Measurements from ENCODE around the gene MRPL19. TPM values are rescaled to one million over a fixed set of nuclear protein-coding genes. Genes with fewer than 3 reads are reported as not detected.

The MRPL19 gene
- total and polyA plus RNA-seq, 2 of the 13 experiments (the other 11 are each of a cell fraction or from before 2014, with no cell fraction given): 43.2 to 163 TPM

DNA sequence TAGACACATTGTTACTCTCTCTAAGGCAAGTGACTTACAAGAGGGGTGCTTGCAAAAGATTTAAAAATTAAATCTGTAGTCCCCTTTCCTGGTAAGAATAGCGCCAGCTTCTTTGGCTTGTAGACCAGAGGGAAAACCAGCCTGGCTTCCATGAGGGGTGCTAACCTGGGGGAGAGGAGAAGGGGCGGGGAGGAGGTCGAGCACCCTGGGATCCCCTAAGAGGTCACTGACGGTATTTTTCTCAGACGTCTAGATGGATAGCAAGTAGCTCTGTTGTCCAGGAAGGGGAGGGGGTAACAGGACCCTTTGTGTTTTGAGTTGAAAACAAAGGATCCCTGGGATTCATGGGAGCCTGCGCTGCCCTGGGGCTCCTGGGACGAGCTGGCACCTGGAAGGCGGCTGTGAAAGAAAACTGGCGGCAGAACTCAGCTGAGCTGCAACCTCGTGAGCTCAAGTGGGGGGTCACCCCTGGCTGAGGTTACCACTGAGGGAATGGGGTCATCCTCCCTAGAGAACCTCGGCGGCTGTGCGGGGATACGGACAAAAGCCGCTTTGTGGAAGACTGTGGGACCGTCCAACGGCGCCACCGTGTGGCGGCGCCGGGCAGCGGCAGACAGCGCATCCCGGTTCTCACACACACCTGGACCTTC, 37.8 kb upstream of the MRPL19 start (continued):
- TF ChIP-seq ZNF510 (CRISPR knock-in tag; IDR thresholded peaks at IDR 0.05; ENCODE audit: low read depth) (0 out of 2 replicates have a peak, but pooled peaks have one; percentile 28), PITX1 (CRISPR knock-in tag; IDR thresholded peaks at IDR 0.05) (peak; percentile 68; the same call in 1 of the 2 replicates), RBAK (CRISPR knock-in tag; IDR thresholded peaks at IDR 0.05) (no peak), MIXL1 (CRISPR knock-in tag; IDR thresholded peaks at IDR 0.05) (peak; percentile 51; the same call in 1 of the 2 replicates), TOPORS (CRISPR knock-in tag; IDR thresholded peaks at IDR 0.05) (0 out of 2 replicates have a peak, but pooled peaks have one; percentile 48), ZMYM4 (CRISPR knock-in tag; IDR thresholded peaks at IDR 0.05) (peak; percentile 78), BHLHE40 (IDR thresholded peaks at IDR 0.05; ENCODE audit: low read length) (0 out of 2 replicates have a peak, but pooled peaks have one; percentile 31), ZNF142 (CRISPR knock-in tag; IDR thresholded peaks at IDR 0.05) (0 out of 2 replicates have a peak, but pooled peaks have one; percentile 45), MXD4 (CRISPR knock-in tag; IDR thresholded peaks at IDR 0.05) (0 out of 2 replicates have a peak, but pooled peaks have one; percentile 29), ZNF264 (CRISPR knock-in tag; IDR thresholded peaks at IDR 0.05) (no peak), ZNF350 (CRISPR knock-in tag; IDR thresholded peaks at IDR 0.05; ENCODE audit: borderline replicate concordance, low read depth) (peak; percentile 85), HNRNPLL (IDR thresholded peaks at IDR 0.05; ENCODE audit: low read depth, low read length, poor library complexity, severe bottlenecking) (peak; percentile 55), BRCA1 (CRISPR knock-in tag; IDR thresholded peaks at IDR 0.05) (0 out of 2 replicates have a peak, but pooled peaks have one; percentile 44), ZMYM2 (CRISPR knock-in tag; IDR thresholded peaks at IDR 0.05) (no peak), SOX6 (IDR thresholded peaks at IDR 0.05) (no peak), SOX6 (CRISPR knock-in tag; IDR thresholded peaks at IDR 0.05) (peak; percentile 79), ZSCAN25 (CRISPR knock-in tag; IDR thresholded peaks at IDR 0.05) (peak; percentile 74), ZNF761 (CRISPR knock-in tag; conservative IDR thresholded peaks at IDR 0.05) (0 out of 2 replicates have a peak, but pooled peaks have one; percentile 25), SRY (CRISPR knock-in tag; IDR thresholded peaks at IDR 0.05) (no peak; the same call in 1 of the 2 replicates), KDM4B (CRISPR knock-in tag; IDR thresholded peaks at IDR 0.05) (0 out of 2 replicates have a peak, but pooled peaks have one; percentile 54), RBM39 (IDR thresholded peaks at IDR 0.05; ENCODE audit: low read depth, low read length, poor library complexity, severe bottlenecking) (peak; percentile 79), ZNF572 (CRISPR knock-in tag; IDR thresholded peaks at IDR 0.05) (peak; percentile 94)
- TF ChIP-seq, protein P1, sequence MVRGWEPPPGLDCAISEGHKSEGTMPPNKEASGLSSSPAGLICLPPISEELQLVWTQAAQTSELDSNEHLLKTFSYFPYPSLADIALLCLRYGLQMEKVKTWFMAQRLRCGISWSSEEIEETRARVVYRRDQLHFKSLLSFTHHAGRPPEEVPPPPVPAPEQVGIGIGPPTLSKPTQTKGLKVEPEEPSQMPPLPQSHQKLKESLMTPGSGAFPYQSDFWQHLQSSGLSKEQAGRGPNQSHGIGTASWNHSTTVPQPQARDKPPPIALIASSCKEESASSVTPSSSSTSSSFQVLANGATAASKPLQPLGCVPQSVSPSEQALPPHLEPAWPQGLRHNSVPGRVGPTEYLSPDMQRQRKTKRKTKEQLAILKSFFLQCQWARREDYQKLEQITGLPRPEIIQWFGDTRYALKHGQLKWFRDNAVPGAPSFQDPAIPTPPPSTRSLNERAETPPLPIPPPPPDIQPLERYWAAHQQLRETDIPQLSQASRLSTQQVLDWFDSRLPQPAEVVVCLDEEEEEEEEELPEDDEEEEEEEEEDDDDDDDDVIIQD (CRISPR knock-in tag; IDR thresholded peaks at IDR 0.05; ENCODE audit: low read depth): peak; percentile 51; the same call in 1 of the 2 replicates
- TF ChIP-seq, protein P2, sequence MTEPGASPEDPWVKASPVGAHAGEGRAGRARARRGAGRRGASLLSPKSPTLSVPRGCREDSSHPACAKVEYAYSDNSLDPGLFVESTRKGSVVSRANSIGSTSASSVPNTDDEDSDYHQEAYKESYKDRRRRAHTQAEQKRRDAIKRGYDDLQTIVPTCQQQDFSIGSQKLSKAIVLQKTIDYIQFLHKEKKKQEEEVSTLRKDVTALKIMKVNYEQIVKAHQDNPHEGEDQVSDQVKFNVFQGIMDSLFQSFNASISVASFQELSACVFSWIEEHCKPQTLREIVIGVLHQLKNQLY (CRISPR knock-in tag; IDR thresholded peaks at IDR 0.05): no peak

Data from HepG2 (cell line).